GM21576 (cell line): ENCODE measurements around the gene FOXC1.

ENCODE experiments used
- ATAC-seq: cut with Tn5 transposase; IDR thresholded peaks from one replicate; pipeline ENCODE4 v1.9.1; 2021; ENCODE audit warnings: mild to moderate bottlenecking, moderate library complexity; ENCODE audit not compliant: unreplicated experiment

Gene FOXC1

DNA sequence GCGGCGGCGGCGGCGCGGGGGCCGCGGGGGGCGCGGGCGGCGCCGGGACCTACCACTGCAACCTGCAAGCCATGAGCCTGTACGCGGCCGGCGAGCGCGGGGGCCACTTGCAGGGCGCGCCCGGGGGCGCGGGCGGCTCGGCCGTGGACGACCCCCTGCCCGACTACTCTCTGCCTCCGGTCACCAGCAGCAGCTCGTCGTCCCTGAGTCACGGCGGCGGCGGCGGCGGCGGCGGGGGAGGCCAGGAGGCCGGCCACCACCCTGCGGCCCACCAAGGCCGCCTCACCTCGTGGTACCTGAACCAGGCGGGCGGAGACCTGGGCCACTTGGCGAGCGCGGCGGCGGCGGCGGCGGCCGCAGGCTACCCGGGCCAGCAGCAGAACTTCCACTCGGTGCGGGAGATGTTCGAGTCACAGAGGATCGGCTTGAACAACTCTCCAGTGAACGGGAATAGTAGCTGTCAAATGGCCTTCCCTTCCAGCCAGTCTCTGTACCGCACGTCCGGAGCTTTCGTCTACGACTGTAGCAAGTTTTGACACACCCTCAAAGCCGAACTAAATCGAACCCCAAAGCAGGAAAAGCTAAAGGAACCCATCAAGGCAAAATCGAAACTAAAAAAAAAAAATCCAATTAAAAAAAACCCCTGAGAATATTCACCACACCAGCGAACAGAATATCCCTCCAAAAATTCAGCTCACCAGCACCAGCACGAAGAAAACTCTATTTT, 2.0 kb downstream of the FOXC1 start:
- no peak for ATAC-seq

- no peak for ATAC-seq
These were observed 2.7 kb downstream of the FOXC1 start for GRCh38 chr6:1612299-1612973.

GRCh38 chr6:1612974-1613306, 3.2 kb downstream of the FOXC1 start:
- no peak for ATAC-seq

DNA sequence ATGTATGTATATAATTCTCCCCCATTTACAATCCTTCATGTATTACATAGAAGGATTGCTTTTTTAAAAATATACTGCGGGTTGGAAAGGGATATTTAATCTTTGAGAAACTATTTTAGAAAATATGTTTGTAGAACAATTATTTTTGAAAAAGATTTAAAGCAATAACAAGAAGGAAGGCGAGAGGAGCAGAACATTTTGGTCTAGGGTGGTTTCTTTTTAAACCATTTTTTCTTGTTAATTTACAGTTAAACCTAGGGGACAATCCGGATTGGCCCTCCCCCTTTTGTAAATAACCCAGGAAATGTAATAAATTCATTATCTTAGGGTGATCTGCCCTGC, 3.6 kb downstream of the FOXC1 start:
- no peak for ATAC-seq

DNA sequence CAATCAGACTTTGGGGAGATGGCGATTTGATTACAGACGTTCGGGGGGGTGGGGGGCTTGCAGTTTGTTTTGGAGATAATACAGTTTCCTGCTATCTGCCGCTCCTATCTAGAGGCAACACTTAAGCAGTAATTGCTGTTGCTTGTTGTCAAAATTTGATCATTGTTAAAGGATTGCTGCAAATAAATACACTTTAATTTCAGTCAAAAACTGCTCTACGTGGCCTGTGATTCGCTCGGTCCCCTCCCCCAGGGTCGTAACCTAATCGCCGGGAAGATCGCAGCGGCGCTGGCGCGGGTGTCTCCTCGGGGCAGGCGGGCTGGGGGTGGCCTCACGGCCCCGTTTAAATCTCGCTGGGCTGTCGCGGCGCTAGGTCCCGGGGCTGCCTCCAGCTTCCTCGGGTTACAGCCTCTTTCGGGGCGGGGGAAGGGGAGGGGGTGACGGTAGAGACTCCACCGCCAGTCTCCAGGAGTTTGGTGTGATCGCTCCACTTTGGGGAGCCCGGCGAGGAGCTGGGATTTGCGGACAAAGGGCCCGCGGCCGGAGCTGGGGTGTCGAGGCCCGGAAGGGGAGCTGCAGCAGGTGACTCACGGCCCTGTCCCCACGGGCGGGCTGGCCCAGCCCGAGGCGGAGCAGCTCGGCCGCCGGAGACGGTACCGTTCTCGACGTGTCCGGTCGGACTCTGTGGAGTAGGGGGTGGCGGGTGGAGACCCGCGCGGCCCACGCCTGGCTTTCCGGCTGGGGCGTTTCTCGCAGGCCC, 4.2 kb downstream of the FOXC1 start:
- ATAC-seq = no peak

DNA sequence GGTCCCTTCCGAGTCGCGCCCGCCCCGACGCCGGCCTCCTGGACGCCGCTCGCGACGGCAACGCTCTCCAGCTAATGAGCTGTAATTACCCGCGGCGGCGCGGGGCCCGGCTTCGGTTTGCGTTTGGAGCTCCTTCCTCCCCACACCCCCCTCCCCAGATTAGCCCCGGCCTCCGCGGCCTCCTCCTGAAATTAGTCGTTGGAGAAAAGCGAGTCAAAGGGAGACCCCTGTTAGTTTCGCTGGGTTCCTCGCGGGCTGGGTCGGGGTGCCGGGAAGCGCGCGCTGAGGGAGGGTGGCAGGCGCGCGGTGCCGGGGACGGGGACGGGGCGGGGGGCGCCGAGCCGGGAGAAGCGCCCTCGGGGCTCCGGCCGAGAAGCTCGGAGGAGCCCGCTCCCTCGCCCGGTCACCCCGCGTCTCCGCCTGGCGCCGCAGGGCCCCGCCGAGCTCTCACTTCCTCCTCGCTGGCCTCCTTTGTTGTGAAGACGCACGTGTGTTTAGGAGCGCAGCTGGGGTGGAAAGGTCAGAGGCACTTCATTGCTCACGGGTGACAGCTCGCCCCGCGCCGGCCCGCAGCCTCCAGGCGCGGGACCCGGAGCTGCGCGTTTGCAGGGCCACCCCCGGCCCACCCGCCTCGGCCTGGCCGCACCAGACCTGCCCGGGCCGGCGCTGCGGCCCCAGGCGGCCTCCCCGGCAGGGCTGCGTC, 4.9 kb downstream of the FOXC1 start:
- ATAC-seq = no peak

DNA sequence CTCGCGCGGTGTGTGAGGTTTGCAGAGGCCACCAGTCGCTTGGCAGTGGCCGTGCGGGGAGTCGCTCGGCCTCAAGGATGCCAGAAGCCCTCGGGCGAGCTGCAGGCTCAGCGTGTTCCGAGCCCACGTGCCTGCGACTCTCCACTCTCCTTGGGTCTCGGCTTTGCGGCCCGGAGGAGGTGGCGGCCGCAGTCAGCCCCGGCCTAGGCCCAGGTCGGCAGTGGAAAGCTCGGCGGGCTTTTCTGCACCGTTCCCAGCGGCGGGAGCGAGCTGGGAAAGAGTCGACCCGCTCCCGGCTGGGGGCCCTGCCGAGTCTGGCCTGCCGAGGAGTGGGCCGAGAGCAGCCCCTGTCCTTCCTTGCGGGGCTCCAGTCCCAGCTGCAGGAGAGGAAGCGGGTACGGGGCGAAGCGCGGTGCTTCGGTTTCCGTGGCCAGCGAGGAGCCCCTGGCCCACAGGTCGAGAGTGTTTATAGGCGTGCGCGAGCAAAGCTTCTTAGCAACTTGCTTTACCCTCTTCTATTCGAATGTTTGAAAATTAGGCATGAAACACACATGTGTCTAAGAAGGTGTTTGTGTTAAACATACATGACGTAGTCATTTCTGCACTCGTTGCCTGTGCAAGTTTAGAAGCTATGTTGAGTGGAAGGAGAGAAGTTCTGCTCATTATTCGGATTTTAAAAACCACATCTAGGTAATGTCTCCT, 5.6 kb downstream of the FOXC1 start:
- no peak for ATAC-seq

DNA sequence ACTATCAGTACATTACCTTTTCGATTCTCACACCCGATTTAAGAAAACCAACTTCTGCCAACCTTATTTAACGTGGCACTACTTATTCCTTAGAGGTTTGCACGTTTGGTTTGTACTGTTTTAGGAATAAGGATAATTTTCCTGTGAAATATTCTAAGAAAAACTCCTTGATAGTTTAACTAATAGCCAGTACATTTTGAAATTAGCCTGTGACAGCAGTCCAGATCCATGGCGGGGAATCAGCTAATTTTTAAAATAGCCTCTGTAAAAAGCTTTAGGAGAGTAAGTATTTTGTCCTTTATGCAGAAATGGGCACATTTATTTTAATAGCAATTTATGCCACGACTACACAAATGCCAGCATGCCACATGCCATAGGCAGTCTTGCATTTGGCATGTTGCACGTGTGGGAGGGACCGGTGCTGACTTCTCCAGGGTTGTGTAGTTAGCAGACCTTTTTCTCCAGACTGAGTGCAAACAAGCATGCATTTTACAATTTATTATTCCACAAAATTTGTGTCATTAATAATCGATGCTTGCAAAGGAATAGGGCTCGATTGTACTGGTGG, 6.2 kb downstream of the FOXC1 start:
- no peak for ATAC-seq

GRCh38 chr6:1616701-1617463, 7.2 kb downstream of the FOXC1 start:
- no peak for ATAC-seq

GRCh38 chr6:1617466-1618310, 8.0 kb downstream of the FOXC1 start:
- no peak for ATAC-seq

DNA sequence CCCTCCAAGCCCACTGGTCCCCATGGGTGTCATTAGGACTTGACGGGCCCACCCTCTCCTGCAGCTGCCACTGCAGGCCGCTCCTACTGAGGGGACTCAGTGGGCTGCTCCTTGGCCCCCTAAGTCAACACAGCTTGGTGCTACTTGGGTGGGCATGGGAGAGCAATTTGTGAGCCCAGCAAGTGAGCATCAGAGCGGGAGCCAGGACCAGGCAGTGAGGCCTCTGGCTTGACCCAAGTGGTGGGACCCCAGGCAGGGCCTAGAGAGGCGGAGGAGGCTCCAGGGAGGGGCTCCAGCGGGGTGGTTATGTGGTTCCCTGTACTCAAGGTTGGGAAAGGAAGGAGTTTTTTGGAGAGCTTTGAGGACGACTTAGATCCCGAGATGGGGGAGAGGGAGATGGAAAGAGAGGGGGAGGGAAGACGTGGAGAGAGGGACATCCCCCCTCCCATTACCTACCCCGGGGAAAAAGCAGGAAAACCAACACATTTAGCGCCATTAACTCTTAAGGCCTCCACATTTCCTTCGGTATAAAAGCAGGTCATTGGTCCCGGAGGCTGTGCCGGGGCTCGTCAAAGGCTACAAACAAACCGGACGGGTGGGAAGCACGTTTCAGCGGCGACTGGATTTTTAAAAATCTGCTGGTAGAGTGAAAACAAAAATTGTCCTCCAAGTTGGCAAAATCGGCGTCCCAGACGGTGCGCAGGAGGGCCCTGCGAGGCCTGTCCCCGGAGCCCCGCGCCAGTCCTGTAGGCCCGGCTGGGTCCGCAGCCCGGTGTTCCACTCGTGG, 8.8 kb downstream of the FOXC1 start:
- no peak for ATAC-seq

GRCh38 chr6:1619098-1619672, 9.5 kb downstream of the FOXC1 start:
- ATAC-seq = no peak

DNA sequence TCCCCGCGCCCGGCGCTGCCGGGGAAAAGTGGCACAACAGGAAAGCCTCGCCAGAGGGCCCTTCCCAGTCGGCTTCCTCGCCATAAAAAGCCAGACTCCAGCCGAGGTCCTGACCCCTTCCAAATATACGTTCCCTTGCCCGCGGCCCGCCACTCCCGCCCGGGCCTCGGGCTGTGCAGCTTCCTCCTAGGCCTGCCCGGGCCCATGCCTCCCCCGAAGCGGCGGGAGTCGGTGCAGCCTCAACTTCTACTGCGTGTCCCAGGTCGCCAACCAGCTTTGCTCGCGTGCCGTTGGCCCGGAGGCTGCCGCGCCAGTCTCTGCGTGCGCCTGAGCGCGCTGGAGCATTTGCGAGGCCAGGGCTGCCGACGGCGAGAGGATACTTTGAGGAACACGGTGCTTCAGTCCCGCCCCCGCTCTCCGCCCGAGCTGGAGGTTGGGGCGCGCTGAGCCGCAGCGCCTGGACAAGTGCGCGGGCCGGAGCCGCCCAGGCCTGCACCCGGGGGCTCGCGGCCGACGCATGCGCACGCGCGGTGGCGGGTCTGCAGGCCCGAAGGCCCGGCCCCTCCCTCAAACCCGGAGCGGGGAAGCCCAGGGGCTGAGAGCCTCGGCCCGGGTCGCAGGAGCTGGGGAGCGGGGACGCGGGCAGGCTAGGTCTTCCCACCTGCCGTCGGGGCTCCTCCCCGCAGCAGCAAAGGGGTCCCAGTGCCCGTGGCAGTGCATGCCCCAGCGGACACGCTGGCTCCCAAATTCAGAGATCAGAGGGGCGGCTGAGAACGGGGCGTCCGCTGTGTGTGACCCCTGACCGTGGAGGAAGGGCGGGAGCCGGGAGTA, 10.2 kb downstream of the FOXC1 start:
- ATAC-seq = no peak

DNA sequence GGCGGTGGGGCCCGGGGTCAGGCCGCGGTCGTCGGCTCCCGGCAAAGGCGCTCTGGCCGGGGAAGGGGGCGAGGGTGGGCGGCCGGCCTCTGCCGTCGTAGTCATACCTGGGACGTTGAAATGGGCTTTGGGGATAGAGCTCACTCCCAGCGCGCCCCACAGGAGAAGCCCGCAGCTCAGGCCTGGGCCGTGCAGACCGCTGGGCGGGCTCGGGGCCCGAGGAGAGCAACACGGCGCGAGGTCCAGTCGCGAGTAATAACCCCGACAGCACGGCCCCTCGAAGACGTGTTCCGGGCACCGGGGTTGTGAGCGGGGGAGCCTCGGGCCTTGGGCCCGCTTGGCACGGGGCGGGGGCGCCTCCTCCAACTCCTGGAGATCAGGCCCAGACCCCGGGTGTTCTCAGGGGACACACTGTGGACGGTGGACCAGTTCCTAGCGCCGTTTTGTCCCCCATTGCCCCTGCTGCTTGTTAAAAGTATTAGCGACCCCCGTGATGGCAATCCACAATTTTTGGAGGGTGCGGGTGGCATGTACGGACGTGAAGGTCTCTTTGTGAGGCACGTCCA, 10.9 kb downstream of the FOXC1 start:
- no peak for ATAC-seq

DNA sequence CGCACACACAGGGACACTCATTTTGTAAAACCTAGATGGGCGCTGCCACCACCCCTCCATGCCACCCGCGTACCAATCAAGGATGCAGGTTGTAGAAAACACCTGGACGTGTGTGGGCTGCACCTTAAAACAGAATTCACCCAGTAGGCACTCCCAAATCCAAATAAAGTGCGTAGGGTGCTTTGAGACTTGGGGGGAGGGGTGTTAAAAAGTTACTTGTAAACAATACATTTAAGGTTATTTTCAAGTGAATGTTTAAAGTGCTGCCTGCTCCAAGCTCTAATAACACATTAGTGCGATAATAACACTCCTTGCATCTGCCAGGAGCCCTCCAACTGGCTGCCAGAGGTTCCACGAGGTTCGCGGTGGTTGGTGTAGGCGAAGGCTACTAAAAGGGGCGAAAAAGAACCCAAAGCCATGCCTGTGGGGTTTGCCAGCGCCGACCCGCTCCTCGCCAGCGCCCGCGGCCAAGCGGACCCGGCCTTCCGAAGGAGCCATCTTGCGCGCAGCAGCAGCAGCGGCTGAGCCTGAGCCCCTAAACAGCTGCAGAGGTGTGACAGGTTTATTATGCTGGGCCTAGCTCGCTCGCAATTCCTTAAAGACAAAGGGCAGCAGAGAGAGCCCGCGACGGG, 11.5 kb downstream of the FOXC1 start:
- ATAC-seq = no peak

DNA sequence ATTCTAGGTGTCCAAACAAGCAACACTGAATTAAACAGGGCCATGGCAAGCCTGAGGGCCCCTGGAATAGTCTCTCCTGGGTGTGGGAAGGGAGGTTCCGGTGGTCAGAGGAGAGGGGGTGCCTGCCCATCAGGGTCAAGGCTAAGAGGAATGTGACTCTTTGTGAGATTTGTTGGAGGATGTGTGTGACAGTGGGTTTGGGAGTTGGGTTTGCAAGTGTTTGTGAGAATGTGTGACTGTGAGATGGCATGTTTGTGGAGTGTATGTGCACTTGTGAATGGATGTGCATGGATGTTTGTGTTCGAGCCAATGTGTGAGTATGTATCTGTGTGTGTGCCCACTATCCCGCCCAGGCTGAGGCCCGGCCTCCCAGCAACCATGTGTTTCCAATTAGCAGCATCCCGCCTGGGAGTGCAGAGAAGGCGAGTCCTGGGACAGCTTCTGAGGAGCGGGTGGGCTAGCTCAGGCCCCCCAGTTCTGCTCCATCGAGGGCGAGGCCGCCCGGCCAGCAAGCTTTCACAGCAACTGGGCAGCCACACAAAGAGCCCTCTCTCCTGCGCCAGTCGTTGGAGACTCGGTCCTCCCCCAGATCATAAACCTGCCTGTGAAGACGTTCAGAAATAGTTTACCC, 12.6 kb downstream of the FOXC1 start:
- no peak for ATAC-seq
